GM23338 (cell line): Measurements from ENCODE around the gene SENP6. TPM values are rescaled to one million over a fixed set of nuclear protein-coding genes. Genes with fewer than 3 reads are reported as not detected.

ENCODE experiments used
- ATAC-seq: fragments of 200-7000 bp; cut with Tn5 transposase; 3 replicates; pipeline ENCODE4 v1.9.1; 2020
- DNase-seq: peaks from one replicate; pipeline ENCODE4 v3.0.0-alpha.2; 2015; ENCODE audit warnings: low spot score
- H2AFZ ChIP-seq: fragments of 200-600 bp; sonication (generic); 2 replicates; pipeline ENCODE4 v1.8.0; 2016; ENCODE audit warnings: antibody characterized with exemption, mild to moderate bottlenecking, moderate library complexity
- H3F3A ChIP-seq: fragments of 200-600 bp; sonication (generic); replicated peaks from 2 replicates; pipeline ENCODE4 v1.8.0; 2017; ENCODE audit warnings: antibody characterized with exemption, mixed run types, low read depth
- H3K27ac ChIP-seq: fragments of 200-600 bp; sonication (generic); 2 replicates; pipeline ENCODE4 v1.6.1; 2016; ENCODE audit warnings: low read depth
- H3K27me3 ChIP-seq: fragments of 200-600 bp; sonication (generic); 2 replicates; pipeline ENCODE4 v1.8.0; 2016; ENCODE audit warnings: mild to moderate bottlenecking, mixed run types, moderate library complexity; ENCODE audit not compliant: insufficient read depth
- H3K36me3 ChIP-seq: fragments of 200-600 bp; sonication (generic); 2 replicates; pipeline ENCODE4 v1.8.0; 2016; ENCODE audit warnings: mild to moderate bottlenecking; ENCODE audit not compliant: insufficient read depth
- H3K4me1 ChIP-seq: fragments of 200-600 bp; sonication (generic); 2 replicates; pipeline ENCODE4 v1.8.0; 2016; ENCODE audit warnings: mild to moderate bottlenecking, moderate library complexity; ENCODE audit not compliant: insufficient read depth
- H3K4me2 ChIP-seq: fragments of 200-600 bp; sonication (generic); 2 replicates; pipeline ENCODE4 v1.7.1; 2017; ENCODE audit warnings: mixed run types
- H3K4me3 ChIP-seq: fragments of 200-600 bp; sonication (generic); 2 replicates; pipeline ENCODE4 v1.6.1; 2016; ENCODE audit warnings: mixed run types
- H3K79me2 ChIP-seq: fragments of 200-600 bp; sonication (generic); replicated peaks from 2 replicates; pipeline ENCODE4 v1.8.0; 2017; ENCODE audit warnings: mild to moderate bottlenecking; ENCODE audit not compliant: insufficient read depth
- H3K9me2 ChIP-seq: fragments of 200-600 bp; sonication (generic); 2 replicates; pipeline ENCODE4 v1.8.0; 2017; ENCODE audit not compliant: insufficient read depth
- H4K20me1 ChIP-seq: fragments of 200-600 bp; sonication (generic); replicated peaks from 2 replicates; pipeline ENCODE4 v1.8.0; 2017; ENCODE audit warnings: mild to moderate bottlenecking; ENCODE audit not compliant: insufficient read depth
- H3K27ac Mint-ChIP-seq: 2 replicates; pipeline ENCODE4 v1.8.0; 2020; ENCODE audit warnings: inconsistent platforms, mild to moderate bottlenecking, moderate library complexity, mixed read lengths
- H3K27me3 Mint-ChIP-seq: 3 replicates; pipeline ENCODE4 v1.8.0; 2022; ENCODE audit warnings: low read depth, mild to moderate bottlenecking, moderate library complexity, mixed read lengths, inconsistent platforms; ENCODE audit not compliant: insufficient read depth, poor library complexity
- H3K36me3 Mint-ChIP-seq: 3 replicates; pipeline ENCODE4 v1.8.0; 2021; ENCODE audit warnings: low read depth, mild to moderate bottlenecking, inconsistent platforms, moderate library complexity, mixed read lengths
- H3K4me1 Mint-ChIP-seq: 3 replicates; pipeline ENCODE4 v1.8.0; 2020; ENCODE audit warnings: mild to moderate bottlenecking, inconsistent platforms, mixed read lengths
- H3K4me3 Mint-ChIP-seq: 3 replicates; pipeline ENCODE4 v1.8.0; 2021; ENCODE audit warnings: moderate library complexity, mild to moderate bottlenecking, inconsistent platforms, mixed read lengths
- H3K9me3 Mint-ChIP-seq: 3 replicates; pipeline ENCODE4 v1.8.0; 2020; ENCODE audit warnings: moderate library complexity, mild to moderate bottlenecking, inconsistent platforms, mixed read lengths
- CREB1 ChIP-seq: fragments of 250-450 bp; sonication (Bioruptor Pico); IDR thresholded peaks from 2 replicates; pipeline ENCODE4 v1.5.0; 2020; ENCODE audit warnings: low read depth, mild to moderate bottlenecking, moderate library complexity
- EZH2 ChIP-seq: fragments of 200-600 bp; sonication (generic); IDR thresholded peaks from one replicate; pipeline ENCODE4 v1.8.0; 2017; ENCODE audit warnings: antibody characterized with exemption, mild to moderate bottlenecking, low read depth; ENCODE audit not compliant: unreplicated experiment
- REST ChIP-seq: IDR thresholded peaks from one replicate; pipeline ENCODE4 v1.6.1; 2018; ENCODE audit warnings: antibody characterized with exemption; ENCODE audit not compliant: unreplicated experiment
- ZNF114 ChIP-seq: fragments of 250-450 bp; sonication (Bioruptor Pico); IDR thresholded peaks from 2 replicates; pipeline ENCODE4 v1.5.0; 2020; ENCODE audit warnings: mild to moderate bottlenecking, moderate library complexity
- ZNF331 ChIP-seq: fragments of 250-450 bp; sonication (Bioruptor Pico); IDR thresholded peaks from 2 replicates; pipeline ENCODE4 v1.5.0; 2020; ENCODE audit warnings: low read depth, mild to moderate bottlenecking, moderate library complexity
- ZNF462 ChIP-seq: fragments of 250-450 bp; sonication (Bioruptor Pico); IDR thresholded peaks from 2 replicates; pipeline ENCODE4 v1.5.0; 2020; ENCODE audit warnings: mild to moderate bottlenecking, moderate library complexity
- polyA plus RNA-seq: library from polyadenylated mRNA; unstranded; fragments of >200 nt; fragmentation: Nextera tagmentation; extraction: Ambion mirVana; gene quantifications from 2 replicates; pipeline ENCODE4 v1.2.1, GENCODE V29; 2016
- total RNA-seq: library from RNA; depleted of rRNA; stranded (reverse); fragments of >200 nt; shearing (Covaris generic); gene quantifications from 2 replicates; pipeline ENCODE4 v1.2.3, GENCODE V29; 2014

SENP6 gene
- total and polyA plus RNA-seq, 2 experiments from 2014 or later, result 66.6 to 114 TPM

- TF ChIP-seq ZNF462 (CRISPR knock-in tag), result no peak
- TF ChIP-seq ZNF114 (CRISPR knock-in tag), result no peak
Measured at GRCh38 chr6:75759207-75759606, 157.5 kb downstream of the SENP6 start (continued).

GRCh38 chr6:75760320-75760719 is 158.6 kb downstream of the SENP6 start:
- ATAC-seq (no peak), DNase-seq (no peak)
- peaks cover 2% of the 10 kb centered on the region for H3K27me3 Mint-ChIP-seq
- H3K4me2 ChIP-seq, result no peak overlapping the region
- H3K27ac ChIP-seq, result no peak overlapping the region
- peaks cover 12% of the 10 kb centered on the region for H4K20me1 ChIP-seq
- peaks cover 12% of the 10 kb centered on the region for H3K4me1 Mint-ChIP-seq
- no peak overlapping the region for H2AFZ ChIP-seq
- H3F3A ChIP-seq, result no peaks in the 10 kb centered on the region
- no peaks in the 10 kb centered on the region for H3K9me2 ChIP-seq
- H3K27me3 ChIP-seq, result no peaks in the 10 kb centered on the region
- no peaks in the 10 kb centered on the region for H3K36me3 ChIP-seq
- no peak overlapping the region for H3K27ac Mint-ChIP-seq
- peaks cover 6% of the 10 kb centered on the region; the same call in 1 of the 2 replicates for H3K4me1 ChIP-seq
- H3K4me3 ChIP-seq, result no peak overlapping the region
- no peak overlapping the region for H3K4me3 Mint-ChIP-seq
- H3K36me3 Mint-ChIP-seq, result no peaks in the 10 kb centered on the region; the same call in 2 of the 3 replicates
- peaks cover 6% of the 10 kb centered on the region for H3K79me2 ChIP-seq
- H3K9me3 Mint-ChIP-seq, result no peaks in the 10 kb centered on the region
- no peak for TF ChIP-seq ZNF462 (CRISPR knock-in tag)
- TF ChIP-seq CREB1, result no peak
- no peak for TF ChIP-seq EZH2
- no peak for TF ChIP-seq REST
- no peak for TF ChIP-seq ZNF331 (CRISPR knock-in tag)
